ENCODE results near the gene ATRN. TPM values are rescaled to one million over a fixed set of nuclear protein-coding genes. Genes with fewer than 3 reads are reported as not detected.

ATRN gene
- total and polyA plus RNA-seq, 7 donors: 3.9 to 18.6 (median 14.7) TPM

DNA sequence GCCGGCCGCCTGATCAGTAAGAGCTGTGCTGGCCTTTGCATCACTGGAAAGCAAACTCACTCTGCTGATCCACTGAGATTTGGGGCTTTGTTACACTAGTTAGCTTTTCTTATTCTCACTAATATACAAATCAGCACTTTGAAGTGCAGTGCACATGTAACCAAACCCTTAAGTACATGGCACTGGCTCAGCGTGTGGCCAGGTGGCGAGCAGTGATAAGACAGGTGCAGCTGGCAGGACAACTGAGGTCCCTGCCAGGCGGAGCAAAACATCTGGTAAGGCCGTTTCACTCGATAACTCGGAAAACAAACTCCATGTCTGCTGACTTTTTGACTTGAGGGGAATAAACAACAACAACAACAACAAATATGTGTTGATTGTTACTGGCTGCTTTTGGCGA, 181.4 kb downstream of the ATRN start:
- H3K4me3 ChIP-seq: no peak overlapping the region
- no peaks in the 10 kb centered on the region for H3K27me3 ChIP-seq (ENCODE audit: insufficient read depth in 3 of 3, low read length in 2 of 3)
- TF ChIP-seq, protein P1, sequence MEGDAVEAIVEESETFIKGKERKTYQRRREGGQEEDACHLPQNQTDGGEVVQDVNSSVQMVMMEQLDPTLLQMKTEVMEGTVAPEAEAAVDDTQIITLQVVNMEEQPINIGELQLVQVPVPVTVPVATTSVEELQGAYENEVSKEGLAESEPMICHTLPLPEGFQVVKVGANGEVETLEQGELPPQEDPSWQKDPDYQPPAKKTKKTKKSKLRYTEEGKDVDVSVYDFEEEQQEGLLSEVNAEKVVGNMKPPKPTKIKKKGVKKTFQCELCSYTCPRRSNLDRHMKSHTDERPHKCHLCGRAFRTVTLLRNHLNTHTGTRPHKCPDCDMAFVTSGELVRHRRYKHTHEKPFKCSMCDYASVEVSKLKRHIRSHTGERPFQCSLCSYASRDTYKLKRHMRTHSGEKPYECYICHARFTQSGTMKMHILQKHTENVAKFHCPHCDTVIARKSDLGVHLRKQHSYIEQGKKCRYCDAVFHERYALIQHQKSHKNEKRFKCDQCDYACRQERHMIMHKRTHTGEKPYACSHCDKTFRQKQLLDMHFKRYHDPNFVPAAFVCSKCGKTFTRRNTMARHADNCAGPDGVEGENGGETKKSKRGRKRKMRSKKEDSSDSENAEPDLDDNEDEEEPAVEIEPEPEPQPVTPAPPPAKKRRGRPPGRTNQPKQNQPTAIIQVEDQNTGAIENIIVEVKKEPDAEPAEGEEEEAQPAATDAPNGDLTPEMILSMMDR (IDR thresholded peaks at IDR 0.05): no peak
- DNase-seq: no peak
- no peak for ATAC-seq
- H3K9me3 ChIP-seq: no peaks in the 10 kb centered on the region
- no peaks in the 10 kb centered on the region for H3K4me1 ChIP-seq
- no peak overlapping the region for H3K27ac ChIP-seq
- intact Hi-C loops (cut with DNase I): no loop called here
- WGBS, 3 donors: 72 to 85% (median 78%) methylated on average over 9 of the region's 9 CpGs
- H3K36me3 ChIP-seq (ENCODE audit: insufficient read depth in 1 of 2, low read depth in 1 of 2): peaks cover 0 to 29% of the 10 kb centered on the region in 2 donors

DNA sequence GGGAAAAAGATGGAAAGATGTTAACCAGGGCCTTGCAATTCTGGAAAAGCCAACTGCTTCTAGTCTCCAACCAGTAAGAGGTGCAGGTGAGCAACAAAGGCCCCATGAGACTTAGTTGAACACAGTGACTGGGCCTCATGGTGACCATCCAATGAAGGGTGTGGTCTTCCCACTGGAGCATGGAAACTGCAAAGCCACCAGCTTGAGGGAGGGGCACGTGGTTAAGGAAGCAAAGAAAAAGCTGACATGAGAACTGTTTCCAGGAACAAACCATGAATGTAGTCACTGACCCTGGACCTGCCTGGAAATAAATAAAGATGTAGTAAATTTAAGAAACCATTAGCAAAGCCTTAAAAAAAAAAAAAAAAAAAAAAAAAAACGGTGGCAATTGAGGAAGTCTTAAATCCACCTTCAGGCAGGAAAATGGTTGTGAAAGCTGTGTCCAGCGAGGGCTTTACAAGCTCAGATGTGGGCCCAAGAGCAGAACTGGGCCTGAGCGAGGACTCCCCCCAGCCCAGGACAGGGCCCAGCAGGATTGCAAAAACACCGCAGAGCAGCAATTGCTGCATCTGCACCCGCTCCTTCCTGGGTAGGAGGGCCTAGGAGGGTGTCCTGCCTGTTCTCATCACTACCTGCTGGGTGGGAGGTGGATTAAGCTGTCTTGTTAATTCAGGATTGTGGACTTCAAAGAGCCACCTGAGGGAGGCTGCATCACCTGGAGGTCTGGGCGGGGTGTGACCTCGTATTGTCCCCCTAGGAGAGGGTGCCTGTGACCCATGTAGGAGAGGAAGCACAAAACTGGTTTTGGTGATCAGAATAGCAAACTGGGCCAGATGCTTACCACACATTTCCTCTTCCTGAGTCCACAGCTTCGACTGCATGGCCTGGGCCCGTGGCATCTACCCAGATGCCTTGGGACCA, 182.1 kb downstream of the ATRN start:
- Histone ChIP-seq H3K36me3 (ENCODE audit: insufficient read depth in 1 of 2, low read depth in 1 of 2) (peaks cover 0 to 24% of the 10 kb centered on the region in 2 donors), H3K9me3 (no peaks in the 10 kb centered on the region), H3K27me3 (ENCODE audit: insufficient read depth in 3 of 3, low read length in 2 of 3) (no peaks in the 10 kb centered on the region), H3K27ac (no peak overlapping the region), H3K4me1 (no peaks in the 10 kb centered on the region), H3K4me3 (no peak overlapping the region)
- TF ChIP-seq, protein P1 (IDR thresholded peaks at IDR 0.05): no peak
- DNase-seq (no peak), ATAC-seq (no peak)
- intact Hi-C loops (cut with DNase I): no loop called here
- WGBS, 3 donors: 82 to 84% (median 83%) methylated on average over 10 of the region's 10 CpGs

DNA sequence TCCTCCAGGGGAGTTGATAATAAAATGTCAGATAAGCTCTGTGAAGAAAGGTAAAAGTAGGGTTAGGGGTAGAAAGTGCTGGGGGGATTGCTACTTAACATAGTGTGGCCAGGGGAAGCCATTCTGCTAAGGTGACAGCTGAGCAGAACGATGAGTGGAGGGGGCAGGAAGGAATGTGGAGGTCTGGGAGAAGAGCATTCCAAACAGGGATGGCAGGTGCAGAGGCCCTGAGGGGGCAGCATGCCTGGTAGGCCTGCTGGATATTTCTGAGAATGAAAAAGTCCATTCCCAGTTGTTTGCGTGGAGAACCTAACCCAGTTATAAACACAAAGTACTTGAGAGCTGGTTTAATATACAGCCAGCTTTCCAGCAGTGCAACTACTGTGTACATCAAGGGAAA, 183.1 kb downstream of the ATRN start:
- no peaks in the 10 kb centered on the region for H3K4me1 ChIP-seq
- no peak overlapping the region for H3K4me3 ChIP-seq
- DNase-seq (no peak), ATAC-seq (no peak)
- H3K9me3 ChIP-seq: no peaks in the 10 kb centered on the region
- WGBS, 3 donors: 37 to 50% (median 40%) methylated on average over 2 of the region's 2 CpGs
- peaks cover 0 to 15% of the 10 kb centered on the region in 2 donors for H3K36me3 ChIP-seq (ENCODE audit: insufficient read depth in 1 of 2, low read depth in 1 of 2)
- TF ChIP-seq, protein P1 (IDR thresholded peaks at IDR 0.05): no peak
- no peaks in the 10 kb centered on the region for H3K27me3 ChIP-seq (ENCODE audit: insufficient read depth in 3 of 3, low read length in 2 of 3)
- intact Hi-C loops (cut with DNase I): no loop called here
- no peak overlapping the region for H3K27ac ChIP-seq

DNA sequence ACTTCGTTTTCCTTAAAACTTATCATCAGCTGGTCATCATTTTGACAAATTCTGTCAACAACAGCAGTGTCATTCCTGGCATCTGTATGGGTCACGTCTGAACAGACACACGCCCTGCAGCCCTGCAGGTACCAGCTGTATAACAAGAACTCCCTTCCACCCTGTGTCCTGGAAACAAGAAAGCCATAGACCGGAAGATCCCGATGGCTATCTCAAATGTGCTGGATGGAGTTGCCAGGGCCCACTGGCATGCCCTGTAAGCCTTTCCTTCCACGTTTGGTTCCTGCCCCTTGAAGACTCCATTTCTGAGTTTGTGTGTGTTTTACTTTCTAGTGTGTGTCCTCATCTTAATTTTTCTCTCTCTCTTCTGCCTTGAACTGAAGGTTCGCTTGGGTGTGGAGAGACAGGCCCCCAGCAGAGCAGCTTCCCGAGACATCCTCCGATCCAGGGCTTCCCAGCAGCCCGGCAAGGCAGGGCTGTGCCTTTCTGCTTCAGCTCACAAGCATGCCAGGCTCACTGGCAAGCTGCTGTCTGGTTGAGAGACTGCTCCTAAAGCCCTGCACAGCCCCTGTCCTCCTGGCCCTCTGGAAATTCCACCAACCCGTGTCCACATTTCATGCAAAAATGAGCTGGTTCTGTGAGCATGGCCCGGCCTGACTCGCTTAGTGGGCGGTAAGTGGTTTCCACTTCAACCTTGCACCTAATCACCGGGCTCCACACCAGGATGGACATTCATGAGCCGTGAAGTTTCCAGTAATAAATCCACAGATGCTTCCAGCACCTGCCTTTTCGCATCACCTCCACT, 183.7 kb downstream of the ATRN start:
- Histone ChIP-seq H3K27ac (no peak overlapping the region), H3K4me1 (no peaks in the 10 kb centered on the region), H3K27me3 (ENCODE audit: insufficient read depth in 3 of 3, low read length in 2 of 3) (peaks cover 0 to 1% (median 0%) of the 10 kb centered on the region in 3 donors), H3K36me3 (ENCODE audit: insufficient read depth in 1 of 2, low read depth in 1 of 2) (peaks cover 0 to 9% of the 10 kb centered on the region in 2 donors), H3K4me3 (no peak overlapping the region), H3K9me3 (no peaks in the 10 kb centered on the region)
- TF ChIP-seq, protein P1 (IDR thresholded peaks at IDR 0.05): no peak
- intact Hi-C loops (cut with DNase I): no loop called here
- DNase-seq: no peak
- 69 to 77% (median 76%) methylated on average over 17 of the region's 17 CpGs for WGBS, 3 donors
- no peak for ATAC-seq

Data from psoas muscle (tissue), 8 donors.